ENCODE results near the gene RAB19. TPM values are rescaled to one million over a fixed set of nuclear protein-coding genes. Genes with fewer than 3 reads are reported as not detected.

The RAB19 gene
- total and polyA plus RNA-seq, 9 of the 15 experiments (the other 6 are each of a cell fraction or from before 2014, with no cell fraction given), result not detected

- Histone ChIP-seq H3K4me2 (ENCODE audit: insufficient read depth, low read length) (no peak overlapping the region), H3K9me3 (replicated peaks; ENCODE audit: control insufficient read depth, insufficient read depth, low read depth, low read length) (no peaks in the 10 kb centered on the region), H3K4me3 (no peak overlapping the region), H4K20me1 (replicated peaks; ENCODE audit: control insufficient read depth, insufficient read depth, low read length) (no peaks in the 10 kb centered on the region), H3K9me1 (ENCODE audit: control insufficient read depth, insufficient read depth, low read length) (no peaks in the 10 kb centered on the region), H3K27ac (ENCODE audit: extremely low read depth, low read depth, low read length) (no peak overlapping the region), H3K4me1 (replicated peaks in 1 of 2; ENCODE audit: control insufficient read depth in 2 of 2, insufficient read depth in 2 of 2, low read length in 2 of 2) (peaks cover 3 to 7% of the 10 kb centered on the region in 2 experiments; a peak in 4 of 5 replicates), H3K9ac (ENCODE audit: insufficient read depth in 1 of 2, low read depth in 2 of 2, low read length in 2 of 2) (no peak overlapping the region), H3K79me2 (ENCODE audit: control insufficient read depth, insufficient read depth, low read length) (no peaks in the 10 kb centered on the region), H2AFZ (ENCODE audit: low read depth, low read length) (no peak overlapping the region), H3K36me3 (ENCODE audit: control insufficient read depth, insufficient read depth, low read length) (peaks cover 43% of the 10 kb centered on the region; the same call in 2 of the 3 replicates), H3K27me3 (ENCODE audit: control insufficient read depth in 2 of 2, insufficient read depth in 2 of 2, low read length in 2 of 2) (no peaks in the 10 kb centered on the region)
- 88% methylated on average over 10 of the region's 10 CpGs for WGBS (ENCODE audit: insufficient coverage, low coverage, missing lambda C conversion rate)
- no TSS peak for BruUV-seq (replicated peaks)
- FAIRE-seq, result no peak
- CTCF ChIA-PET (ENCODE audit: low intra/inter-chr PET ratio), result no interaction called here
- intact Hi-C loops (cut with micrococcal nuclease), result no loop called here
- TF ChIP-seq FOXP4 (CRISPR knock-in tag; IDR thresholded peaks at IDR 0.05; ENCODE audit: borderline replicate concordance), result 0 out of 2 replicates have a peak, but pooled peaks have one; percentile 41
- TF ChIP-seq, protein P1, sequence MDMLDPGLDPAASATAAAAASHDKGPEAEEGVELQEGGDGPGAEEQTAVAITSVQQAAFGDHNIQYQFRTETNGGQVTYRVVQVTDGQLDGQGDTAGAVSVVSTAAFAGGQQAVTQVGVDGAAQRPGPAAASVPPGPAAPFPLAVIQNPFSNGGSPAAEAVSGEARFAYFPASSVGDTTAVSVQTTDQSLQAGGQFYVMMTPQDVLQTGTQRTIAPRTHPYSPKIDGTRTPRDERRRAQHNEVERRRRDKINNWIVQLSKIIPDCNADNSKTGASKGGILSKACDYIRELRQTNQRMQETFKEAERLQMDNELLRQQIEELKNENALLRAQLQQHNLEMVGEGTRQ (CRISPR knock-in tag; IDR thresholded peaks at IDR 0.05), result no peak
- POLR2A ChIA-PET, result interaction anchor here (0.6 kb wide), 1 partner anchor 15 kb away, joined by 3 read pairs; no protein-coding TSS in a partner anchor
- in situ Hi-C loops (cut with MboI), result no loop called here
- no peak for DNase-seq (ENCODE audit: extremely low read depth in 1 of 4, low spot score in 3 of 4)
- ATAC-seq, result no peak; the same call in 2 of the 3 replicates
Measured at GRCh38 chr7:140358412-140359051, 45.3 kb upstream of the RAB19 start.
